SH-SY5Y (cell line): ENCODE data around the gene RGS3.

Experiments used
- GATA2 ChIP-seq: IDR thresholded peaks from 2 replicates; pipeline ENCODE4 v1.6.1; 2011; ENCODE audit warnings: mild to moderate bottlenecking, low read depth, low read length
- GATA3 ChIP-seq: IDR thresholded peaks from 2 replicates; pipeline ENCODE4 v1.6.1; 2011; ENCODE audit warnings: low read depth, mild to moderate bottlenecking, low read length, moderate library complexity

DNA sequence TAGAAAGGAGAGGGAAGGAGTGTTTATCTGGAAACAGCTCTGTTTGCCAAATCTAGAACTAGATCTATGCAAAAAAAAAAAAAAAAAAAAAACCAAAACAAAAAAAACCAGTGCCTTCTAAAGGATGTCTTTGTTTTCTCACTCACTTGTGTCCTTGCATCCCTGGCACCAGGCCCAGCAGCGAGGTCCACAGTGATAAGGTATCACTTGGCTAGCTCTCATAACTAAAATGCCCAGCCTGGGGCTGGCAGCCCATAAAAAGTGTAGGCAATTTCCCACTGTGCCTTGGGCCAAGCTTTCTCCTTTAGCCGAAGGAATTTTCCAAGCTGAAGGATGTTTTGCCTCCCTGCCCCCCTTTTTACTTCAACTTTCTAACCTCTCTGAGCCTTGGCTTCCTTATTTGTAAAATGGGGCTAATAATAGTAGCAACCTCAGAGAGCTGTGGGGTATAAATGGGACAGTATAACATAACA is 20.8 kb downstream of the RGS3 start:
- TF ChIP-seq GATA2 (peak; percentile 95), GATA3 (no peak)
